22Rv1 (cell line): Measurements from ENCODE around the gene MSX1.
A peak's percentile ranks its signal among the peaks of the same experiment; 100 is the strongest.

Source experiments
- H3K27ac ChIP-seq: fragments of 450-650 bp; 2 replicates; pipeline ENCODE4 v1.5.1; 2017
- ZFX ChIP-seq: fragments of 450-650 bp; IDR thresholded peaks from 2 replicates; pipeline ENCODE4 v1.6.1; 2017; ENCODE audit warnings: antibody characterized with exemption, borderline replicate concordance
- TF ChIP-seq, protein P1 (sequence below): fragments of 450-650 bp; IDR thresholded peaks from 2 replicates; pipeline ENCODE4 v1.5.1; 2017; ENCODE audit warnings: mild to moderate bottlenecking

The MSX1 gene

DNA sequence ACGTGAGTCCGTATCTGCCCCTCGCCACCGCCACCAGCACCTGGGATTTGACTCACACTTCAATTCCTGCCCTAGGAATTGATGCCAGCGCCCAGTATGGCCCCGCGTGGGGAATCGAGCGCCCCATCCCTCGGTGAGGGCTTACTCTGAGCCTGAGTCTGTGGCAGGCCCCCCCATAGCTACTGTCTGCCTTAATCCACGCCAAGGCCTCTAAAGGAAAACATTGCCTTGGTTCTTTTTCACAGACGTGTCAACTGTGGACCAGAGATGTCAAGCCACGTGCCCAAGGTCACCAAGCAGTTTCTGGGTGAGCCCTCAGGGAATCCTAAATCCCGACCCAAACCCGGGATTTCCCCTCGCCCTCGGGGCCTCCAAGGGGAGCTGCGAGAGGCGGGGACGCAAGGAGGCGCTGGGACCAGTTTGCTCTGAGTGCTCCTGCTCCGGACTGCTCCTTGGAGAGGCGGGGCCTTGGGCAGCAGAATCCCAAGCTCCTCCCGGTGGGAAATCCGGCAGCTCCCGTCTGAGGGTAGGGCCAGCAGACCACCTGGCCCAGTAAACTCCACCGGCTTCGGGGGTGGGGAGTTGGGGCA lies 12.9 kb downstream of the MSX1 start:
- TF ChIP-seq, protein P1, sequence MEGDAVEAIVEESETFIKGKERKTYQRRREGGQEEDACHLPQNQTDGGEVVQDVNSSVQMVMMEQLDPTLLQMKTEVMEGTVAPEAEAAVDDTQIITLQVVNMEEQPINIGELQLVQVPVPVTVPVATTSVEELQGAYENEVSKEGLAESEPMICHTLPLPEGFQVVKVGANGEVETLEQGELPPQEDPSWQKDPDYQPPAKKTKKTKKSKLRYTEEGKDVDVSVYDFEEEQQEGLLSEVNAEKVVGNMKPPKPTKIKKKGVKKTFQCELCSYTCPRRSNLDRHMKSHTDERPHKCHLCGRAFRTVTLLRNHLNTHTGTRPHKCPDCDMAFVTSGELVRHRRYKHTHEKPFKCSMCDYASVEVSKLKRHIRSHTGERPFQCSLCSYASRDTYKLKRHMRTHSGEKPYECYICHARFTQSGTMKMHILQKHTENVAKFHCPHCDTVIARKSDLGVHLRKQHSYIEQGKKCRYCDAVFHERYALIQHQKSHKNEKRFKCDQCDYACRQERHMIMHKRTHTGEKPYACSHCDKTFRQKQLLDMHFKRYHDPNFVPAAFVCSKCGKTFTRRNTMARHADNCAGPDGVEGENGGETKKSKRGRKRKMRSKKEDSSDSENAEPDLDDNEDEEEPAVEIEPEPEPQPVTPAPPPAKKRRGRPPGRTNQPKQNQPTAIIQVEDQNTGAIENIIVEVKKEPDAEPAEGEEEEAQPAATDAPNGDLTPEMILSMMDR = no peak
- no peak for TF ChIP-seq ZFX
- H3K27ac ChIP-seq = no peak overlapping the region

DNA sequence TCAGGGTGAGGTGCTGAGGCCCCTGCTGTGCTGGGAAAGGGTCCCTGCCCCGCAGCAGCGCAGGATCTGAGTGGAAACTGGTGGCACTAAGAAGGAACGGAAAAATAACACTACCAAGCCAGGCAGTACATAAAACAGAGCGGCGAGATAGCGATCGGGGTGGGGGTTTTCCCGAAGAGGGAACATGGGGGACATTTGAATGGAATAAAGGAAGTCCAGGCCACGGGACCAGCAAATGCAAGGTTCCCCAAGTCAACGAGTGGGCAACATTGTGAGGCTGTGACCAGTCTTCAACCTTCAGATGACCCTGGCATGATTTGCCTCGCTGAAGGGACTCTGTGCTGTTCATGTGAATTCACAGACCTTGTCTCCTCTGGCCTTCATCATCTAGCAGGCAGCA lies 13.7 kb downstream of the MSX1 start:
- TF ChIP-seq, protein P1 = no peak
- TF ChIP-seq ZFX = no peak
- H3K27ac ChIP-seq = no peak overlapping the region

DNA sequence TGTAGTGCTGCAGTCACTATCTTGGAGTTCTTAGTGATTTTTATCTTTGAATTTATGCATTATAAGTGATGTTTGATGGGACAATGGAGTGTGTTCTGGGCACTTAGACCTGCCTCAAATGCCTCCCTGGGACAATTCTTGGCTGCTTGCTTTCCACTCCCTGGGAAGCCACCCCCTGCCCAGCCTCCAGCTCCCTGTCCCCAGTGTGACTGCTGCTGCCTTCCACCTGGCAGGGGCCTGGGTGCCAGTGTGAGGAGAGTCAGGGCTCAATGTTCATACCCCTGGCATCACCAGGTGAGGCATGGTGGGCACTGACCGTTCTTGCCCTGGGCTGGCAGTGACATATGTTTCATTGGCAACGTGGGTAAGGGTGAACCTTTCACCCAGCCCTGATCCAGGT lies 14.8 kb downstream of the MSX1 start:
- TF ChIP-seq, protein P1 = no peak
- TF ChIP-seq ZFX = no peak
- no peak overlapping the region for H3K27ac ChIP-seq

DNA sequence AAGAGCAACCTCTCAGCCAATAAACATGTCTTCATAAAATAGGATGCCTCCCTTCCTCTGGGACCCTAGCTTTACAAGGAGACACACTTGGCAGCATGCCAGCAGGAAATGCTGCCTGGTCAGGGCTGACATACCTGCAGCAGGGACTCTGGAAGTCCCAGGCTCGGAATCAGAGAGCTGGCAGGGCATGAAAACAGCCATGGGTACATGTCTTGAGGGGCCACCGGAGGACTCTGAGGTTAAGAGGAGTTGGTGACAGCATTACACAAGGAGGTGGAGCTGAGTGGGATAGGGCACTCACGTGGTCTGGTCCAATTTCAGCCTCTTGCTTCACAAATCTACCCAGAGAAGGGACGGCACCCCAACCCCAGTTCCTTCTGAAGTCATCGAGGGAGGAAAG lies 15.7 kb downstream of the MSX1 start:
- no peak for TF ChIP-seq ZFX
- TF ChIP-seq, protein P1 = no peak

DNA sequence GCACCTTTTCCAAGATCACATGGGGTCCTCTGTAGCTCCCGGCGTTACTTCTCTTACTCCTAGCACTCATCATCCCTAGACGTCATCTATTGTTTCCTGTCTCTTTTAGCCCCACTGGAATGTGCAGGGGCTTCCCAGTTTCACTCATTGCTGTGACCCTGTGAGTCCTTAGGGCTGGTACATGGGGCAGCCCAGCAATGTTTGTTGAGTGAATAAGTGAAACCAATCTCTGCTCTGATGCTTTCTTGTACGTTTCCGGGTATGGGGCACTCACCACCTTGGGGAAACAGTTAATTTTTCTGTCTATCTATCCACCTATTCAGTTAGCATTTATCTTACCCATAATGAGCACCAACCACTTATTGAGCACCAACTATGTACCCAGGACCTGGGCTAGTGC lies 16.1 kb downstream of the MSX1 start:
- H3K27ac ChIP-seq = no peak overlapping the region
- TF ChIP-seq, protein P1 = no peak
- TF ChIP-seq ZFX = no peak

More for the DNA sequence above, 15.7 kb downstream of the MSX1 start:
- H3K27ac ChIP-seq = no peak overlapping the region

DNA sequence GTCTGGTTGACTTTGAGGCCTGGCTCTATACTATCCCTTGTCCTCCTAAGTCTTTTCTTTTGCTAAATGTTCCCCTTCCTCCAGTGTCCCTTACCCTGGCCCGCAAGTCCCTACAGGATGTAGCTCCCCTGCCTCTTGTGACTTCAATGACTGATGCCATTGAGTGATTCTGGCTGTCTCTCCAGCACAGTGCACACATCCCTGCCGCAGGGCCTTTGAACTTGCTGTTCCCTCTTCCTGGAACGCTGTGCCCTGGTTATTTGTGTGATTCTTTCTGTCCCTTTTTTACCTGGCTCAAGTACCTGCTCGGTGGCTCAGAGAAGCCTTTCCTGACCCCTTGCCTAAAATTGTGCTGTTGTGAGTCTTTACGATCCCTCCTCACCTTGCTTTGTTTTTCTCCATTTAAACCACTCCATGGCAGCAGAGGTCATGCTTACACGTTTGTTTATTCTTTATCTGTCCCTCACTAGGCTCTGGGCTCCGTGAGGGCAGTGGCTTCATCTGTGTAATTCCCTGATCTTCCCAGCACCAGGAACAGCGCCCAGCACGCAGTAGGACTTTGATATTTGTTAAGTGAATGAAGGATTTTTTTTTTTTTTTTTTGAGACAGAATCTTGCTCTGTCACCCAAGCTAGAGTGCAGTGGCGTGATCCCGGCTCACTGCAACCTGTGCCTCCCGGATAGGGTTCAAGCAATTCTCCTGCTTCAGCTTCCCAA lies 17.6 kb downstream of the MSX1 start:
- H3K27ac ChIP-seq = no peak overlapping the region
- TF ChIP-seq, protein P1 = no peak
- no peak for TF ChIP-seq ZFX

DNA sequence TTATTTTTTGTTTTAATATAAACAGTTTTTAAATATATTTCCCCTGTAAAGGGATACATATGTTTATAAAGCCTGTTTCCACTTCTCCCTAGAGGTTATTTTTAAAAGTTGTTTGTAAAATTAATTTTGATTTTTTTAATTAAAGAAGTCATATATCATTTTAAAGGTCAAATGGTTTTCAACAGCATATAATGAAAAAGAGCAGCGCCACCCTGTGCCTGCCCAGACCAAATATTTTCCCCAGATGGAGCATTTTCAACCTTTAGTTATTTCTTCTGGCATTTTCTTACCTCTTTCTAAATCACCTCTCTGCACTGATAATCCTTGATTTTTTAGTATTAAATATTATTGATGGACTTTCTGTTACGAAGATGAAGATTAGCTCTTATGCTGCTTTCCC lies 21.0 kb downstream of the MSX1 start:
- H3K27ac ChIP-seq = no peak overlapping the region
- TF ChIP-seq, protein P1 = peak; percentile 37
- TF ChIP-seq ZFX = no peak
